Measurements from ENCODE around the gene TSPY4. TPM values are rescaled to one million over a fixed set of nuclear protein-coding genes. Genes with fewer than 3 reads are reported as not detected.
"Not testable (repeated sequence)": the region's sequence is repeated elsewhere in the genome, so short reads cannot be mapped to it uniquely, and the experiment has no call there.

The TSPY4 gene
- 6.2 and 6.5 TPM in 2 replicates for total RNA-seq (2014; rRNA removed; shearing (Covaris generic))

DNA sequence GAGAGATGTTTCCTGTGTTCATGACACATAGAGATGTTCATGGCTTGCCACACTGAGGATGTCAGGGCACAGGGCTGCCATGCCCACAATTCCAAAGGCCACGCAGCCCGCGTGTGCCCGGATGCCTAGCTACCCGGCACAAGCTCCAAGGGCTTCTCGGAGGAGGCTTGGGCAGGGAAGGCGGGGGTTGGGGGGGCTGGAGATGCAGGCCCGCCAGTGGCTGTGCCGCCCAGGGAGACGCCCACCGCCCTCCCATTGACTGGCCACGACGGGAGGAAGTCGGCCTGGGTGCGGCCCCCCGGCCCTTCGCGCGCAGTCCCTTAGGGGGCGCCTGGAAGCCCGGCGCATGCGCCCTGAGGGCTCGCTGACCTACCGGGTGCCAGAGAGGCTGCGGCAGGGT, at the start of gene TSPY4:
TSS of gene TSPY4 (plus strand) at position 301 of the 400 bp plus-strand sequence. CDS start at position 347, 46 bp downstream.
- DNase-seq (ENCODE audit: low spot score) = not testable (repeated sequence)

GRCh38 chrY:9320996-9321395, 16.3 kb upstream of the TSPY4 start:
- DNase-seq (ENCODE audit: low spot score) = no peak

GRCh38 chrY:9357497-9357896, 20.2 kb downstream of the TSPY4 start, which contains the start of gene TSPY8:
TSS of gene TSPY8 (plus strand) at chrY:9357797. CDS start at chrY:9357843, 46 bp downstream.
- not testable (repeated sequence) for DNase-seq (ENCODE audit: low spot score)

Other genes starting within 250 kb of the TSPY4 start
- not detected in 2 replicates for gene TSPY8, start 20.3 kb downstream of the TSPY4 start, total RNA-seq (2014; rRNA removed; shearing (Covaris generic))
- not detected in 2 replicates for gene TSPY3, start 61.0 kb downstream of the TSPY4 start, total RNA-seq (2014; rRNA removed; shearing (Covaris generic))
- gene TSPY1, start 129.5 kb downstream of the TSPY4 start, total RNA-seq (2014; rRNA removed; shearing (Covaris generic)) = 1.4 and 2.3 TPM in 2 replicates
- gene TSPY9, start 149.8 kb downstream of the TSPY4 start, total RNA-seq (2014; rRNA removed; shearing (Covaris generic)) = 1.0 TPM in 1 of 2 replicates, not detected in the other
- gene TSPY10, start 190.4 kb downstream of the TSPY4 start, total RNA-seq (2014; rRNA removed; shearing (Covaris generic)) = 0.10 TPM in 1 of 2 replicates, not detected in the other

All from H4 (cell line).